ENCODE results near the gene PRKCH. TPM values are rescaled to one million over a fixed set of nuclear protein-coding genes. Genes with fewer than 3 reads are reported as not detected.
A peak's percentile ranks its signal among the peaks of the same experiment; 100 is the strongest.

Gene PRKCH
- total RNA-seq, 1 experiment from 2014 or later = 12.4 TPM

DNA sequence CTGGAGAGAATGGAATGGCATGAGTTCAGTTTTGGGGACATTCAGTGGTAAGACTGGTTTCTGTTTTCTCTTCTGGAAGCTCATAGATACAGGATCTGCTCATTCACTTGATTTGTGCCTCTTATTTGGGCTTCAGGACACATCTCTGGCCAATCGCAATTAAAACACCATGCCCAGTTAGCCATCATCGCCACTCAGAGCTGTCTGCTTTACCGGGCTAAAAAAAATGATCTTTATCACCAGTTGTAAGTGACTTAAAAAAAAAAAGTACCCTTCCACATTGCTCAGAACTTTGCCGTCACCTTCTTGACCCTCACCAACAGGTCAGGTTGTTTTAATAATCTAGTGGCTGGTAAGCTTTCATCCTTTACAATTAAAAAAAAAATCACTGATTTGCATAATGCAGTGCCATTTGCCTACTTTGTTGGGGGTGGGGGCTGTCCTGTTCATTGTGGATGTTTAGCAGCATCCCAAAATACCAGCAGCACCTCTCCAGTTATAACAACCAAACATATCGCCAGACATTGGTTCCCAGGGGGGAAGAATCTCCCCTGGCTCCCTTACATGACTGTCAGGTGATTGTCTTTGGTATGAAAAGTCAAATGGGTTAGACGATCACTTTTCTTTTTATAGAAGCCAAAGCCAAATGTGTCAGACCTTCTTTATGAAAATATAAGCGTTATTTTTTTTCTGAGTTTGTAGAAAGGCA lies 150.1 kb downstream of the PRKCH start:
- H3K36me3 Mint-ChIP-seq (ENCODE audit: insufficient read depth, unreplicated experiment) = peaks cover 14% of the 10 kb centered on the region
- peak overlapping the region; percentile 73 for H3K4me3 Mint-ChIP-seq (ENCODE audit: unreplicated experiment)

DNA sequence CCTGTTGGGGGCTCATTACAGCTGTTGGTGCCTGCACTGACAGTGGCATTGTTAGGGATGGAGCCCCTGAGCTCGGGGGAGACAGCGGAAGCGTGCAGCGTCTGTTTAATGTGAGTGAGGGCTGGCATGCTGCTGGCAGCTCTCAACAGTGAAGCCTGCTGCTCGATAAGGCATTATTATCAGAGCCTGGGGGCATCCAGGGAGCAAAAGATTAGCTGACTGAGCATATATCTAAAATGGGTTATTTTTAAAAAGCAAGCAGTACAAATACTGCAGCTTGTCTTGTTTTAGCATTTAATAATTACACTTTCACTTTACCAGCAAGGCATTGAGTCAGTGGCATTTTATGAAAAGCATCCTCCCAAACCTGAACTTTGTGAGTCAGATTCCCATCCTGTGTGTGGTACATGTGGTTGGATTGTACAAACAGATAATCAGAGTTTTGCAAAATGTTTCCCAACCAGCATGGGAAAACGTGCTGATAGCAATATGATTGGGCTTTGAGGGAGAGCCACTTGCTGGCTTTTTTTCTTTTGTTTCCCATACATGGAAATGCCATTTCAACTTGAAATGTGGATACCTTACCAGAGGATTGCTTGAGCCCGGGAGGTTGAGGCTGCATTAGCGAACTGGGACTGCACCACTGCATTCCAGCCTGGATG lies 150.8 kb downstream of the PRKCH start:
- Mint-ChIP-seq H3K4me1 (ENCODE audit: insufficient read depth, unreplicated experiment) (peaks cover 51% of the 10 kb centered on the region), H3K27me3 (ENCODE audit: insufficient read depth, unreplicated experiment) (no peaks in the 10 kb centered on the region), H3K36me3 (ENCODE audit: insufficient read depth, unreplicated experiment) (peaks cover 14% of the 10 kb centered on the region), H3K9me3 (ENCODE audit: unreplicated experiment) (no peaks in the 10 kb centered on the region), H3K27ac (ENCODE audit: low read depth, unreplicated experiment) (peak overlapping the region; percentile 77), H3K4me3 (ENCODE audit: unreplicated experiment) (peak overlapping the region; percentile 73)
- CTCF ChIA-PET = interaction anchor here (0.6 to 2.9 kb wide), 12 partner anchors 10 to 498 kb away, joined by 3 to 15 read pairs (median 3); partner anchors contain the start of genes PRKCH and SNAPC1
- intact Hi-C loops (cut with micrococcal nuclease) = loop anchor here (2.0 to 5.0 kb wide), 2 partner anchors 91 to 280 kb away; no protein-coding TSS in a partner anchor
- POLR2A ChIA-PET = interaction anchor here (0.7 to 5.1 kb wide), 19 partner anchors 8 to 1220 kb away, joined by 3 to 44 read pairs (median 6); partner anchors contain the start of genes HIF1A and SNAPC1
- DNase-seq (ENCODE audit: unreplicated experiment) = peak; percentile 97
- no peak for TF ChIP-seq CTCF (IDR thresholded peaks at IDR 0.05; ENCODE audit: unreplicated experiment)
- BruUV-seq (replicated peaks) = no TSS peak

More for the DNA sequence above, 150.1 kb downstream of the PRKCH start:
- intact Hi-C loops (cut with micrococcal nuclease) = loop anchor here (2.0 to 5.0 kb wide), 3 partner anchors 91 to 281 kb away; partner anchors contain the start of gene HIF1A
- no peaks in the 10 kb centered on the region for H3K27me3 Mint-ChIP-seq (ENCODE audit: insufficient read depth, unreplicated experiment)
- no TSS peak for BruUV-seq (replicated peaks)
- H3K9me3 Mint-ChIP-seq (ENCODE audit: unreplicated experiment) = no peaks in the 10 kb centered on the region
- no peak for TF ChIP-seq CTCF (IDR thresholded peaks at IDR 0.05; ENCODE audit: unreplicated experiment)
- H3K4me1 Mint-ChIP-seq (ENCODE audit: insufficient read depth, unreplicated experiment) = peaks cover 51% of the 10 kb centered on the region
- CTCF ChIA-PET = interaction anchor here (0.6 to 2.9 kb wide), 23 partner anchors 9 to 499 kb away, joined by 3 to 15 read pairs (median 4); partner anchors contain the start of genes PRKCH and SNAPC1
- DNase-seq (ENCODE audit: unreplicated experiment) = no peak
- H3K27ac Mint-ChIP-seq (ENCODE audit: low read depth, unreplicated experiment) = peak overlapping the region; percentile 77
- POLR2A ChIA-PET = interaction anchor here (0.7 to 5.1 kb wide), 22 partner anchors 9 to 1219 kb away, joined by 3 to 44 read pairs (median 5); partner anchors contain the start of genes HIF1A and SNAPC1

DNA sequence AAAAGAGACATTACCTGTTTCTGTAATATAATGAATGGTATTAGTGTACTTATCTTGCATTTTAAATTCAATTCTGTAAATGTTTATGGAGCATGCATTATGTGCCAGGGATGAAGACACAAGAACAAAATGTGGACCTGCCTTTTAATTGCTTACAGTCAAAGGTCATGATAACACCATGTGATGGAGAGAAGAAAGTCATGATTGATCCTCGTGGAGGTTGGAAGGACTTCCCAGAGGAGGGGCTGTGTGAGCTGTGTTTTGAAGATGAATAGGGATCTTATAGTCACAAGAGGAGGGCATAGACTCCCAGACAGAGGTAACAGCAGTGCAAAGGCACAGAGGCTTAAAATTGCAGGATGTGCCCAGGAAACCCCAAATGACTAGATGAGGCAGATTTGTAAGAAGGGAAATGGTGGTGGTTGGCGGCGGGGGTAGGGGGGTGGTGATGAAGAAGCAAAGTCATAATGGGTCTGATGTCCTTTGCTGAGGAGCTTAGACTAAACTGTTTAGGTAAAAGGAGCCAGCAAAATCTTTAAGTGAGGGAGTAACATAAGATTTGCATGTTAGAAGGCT lies 151.5 kb downstream of the PRKCH start:
- H3K36me3 Mint-ChIP-seq (ENCODE audit: insufficient read depth, unreplicated experiment) = peaks cover 14% of the 10 kb centered on the region
- TF ChIP-seq CTCF (IDR thresholded peaks at IDR 0.05; ENCODE audit: unreplicated experiment) = no peak
- CTCF ChIA-PET = interaction anchor here (0.6 to 0.8 kb wide), 4 partner anchors 11 to 278 kb away, joined by 3 read pairs; no protein-coding TSS in a partner anchor
- peaks cover 50% of the 10 kb centered on the region for H3K4me1 Mint-ChIP-seq (ENCODE audit: insufficient read depth, unreplicated experiment)
- DNase-seq (ENCODE audit: unreplicated experiment) = no peak
- no peaks in the 10 kb centered on the region for H3K27me3 Mint-ChIP-seq (ENCODE audit: insufficient read depth, unreplicated experiment)
- peak overlapping the region; percentile 77 for H3K27ac Mint-ChIP-seq (ENCODE audit: low read depth, unreplicated experiment)
- POLR2A ChIA-PET = interaction anchor here (3.6 to 5.1 kb wide), 3 partner anchors 40 to 227 kb away, joined by 20 to 44 read pairs (median 39); no protein-coding TSS in a partner anchor
- H3K4me3 Mint-ChIP-seq (ENCODE audit: unreplicated experiment) = peak overlapping the region; percentile 73
- H3K9me3 Mint-ChIP-seq (ENCODE audit: unreplicated experiment) = no peaks in the 10 kb centered on the region
- intact Hi-C loops (cut with micrococcal nuclease) = loop anchor here (2.0 to 5.0 kb wide), 2 partner anchors 90 to 279 kb away; no protein-coding TSS in a partner anchor
- no TSS peak for BruUV-seq (replicated peaks)

Data from MCF 10A (cell line).